GM18867 (cell line): ENCODE data around the gene KCNQ1OT1.

Experiments
- ATAC-seq: cut with Tn5 transposase; IDR thresholded peaks from one replicate; pipeline ENCODE4 v1.9.1; 2021; ENCODE audit warnings: mild to moderate bottlenecking, moderate library complexity; ENCODE audit not compliant: unreplicated experiment

The KCNQ1OT1 gene

DNA sequence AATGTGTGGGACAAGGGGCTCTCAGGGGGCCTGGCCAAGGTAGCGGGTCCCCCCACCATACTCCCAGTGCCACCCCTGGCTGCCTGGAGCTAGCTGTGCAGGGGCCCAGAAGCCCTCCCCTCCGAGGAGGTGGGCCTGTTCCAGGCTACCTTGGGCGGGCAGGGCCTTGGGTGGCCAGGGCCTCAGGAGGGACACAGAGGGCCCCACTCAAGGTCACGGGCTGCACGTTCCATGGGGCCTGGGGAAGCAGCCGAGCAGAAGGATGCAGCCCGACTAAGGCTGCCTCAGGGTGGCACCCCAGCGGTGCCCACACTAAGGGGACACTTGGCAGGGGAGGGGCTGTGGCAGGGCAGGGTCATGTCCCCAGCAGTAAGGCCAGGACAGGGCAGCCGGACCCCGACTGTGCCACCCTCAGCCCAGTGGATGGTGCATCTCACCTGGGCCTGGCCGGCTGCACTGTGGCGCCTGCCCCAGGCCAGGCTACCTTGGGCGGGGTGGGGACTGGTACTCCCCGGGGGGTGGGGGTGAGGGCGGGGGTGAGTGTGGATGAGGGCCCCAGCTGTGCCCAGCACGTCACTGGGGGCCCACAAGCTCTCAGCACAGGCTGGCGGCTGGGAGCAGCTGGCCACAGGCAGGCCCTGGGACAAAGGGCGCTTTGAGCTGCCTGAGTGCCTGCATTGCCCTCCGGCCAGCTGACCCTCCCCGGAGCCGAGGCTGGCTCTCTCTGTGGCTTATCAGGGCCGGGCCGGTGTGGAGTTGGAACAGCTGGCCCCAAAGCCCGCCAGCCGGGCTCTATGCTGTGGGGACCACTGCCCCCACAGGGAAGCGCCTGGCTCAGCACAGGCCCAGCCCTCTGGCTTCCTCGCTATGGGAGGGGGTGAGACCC is 137.9 kb downstream of the KCNQ1OT1 start:
- ATAC-seq, result no peak

DNA sequence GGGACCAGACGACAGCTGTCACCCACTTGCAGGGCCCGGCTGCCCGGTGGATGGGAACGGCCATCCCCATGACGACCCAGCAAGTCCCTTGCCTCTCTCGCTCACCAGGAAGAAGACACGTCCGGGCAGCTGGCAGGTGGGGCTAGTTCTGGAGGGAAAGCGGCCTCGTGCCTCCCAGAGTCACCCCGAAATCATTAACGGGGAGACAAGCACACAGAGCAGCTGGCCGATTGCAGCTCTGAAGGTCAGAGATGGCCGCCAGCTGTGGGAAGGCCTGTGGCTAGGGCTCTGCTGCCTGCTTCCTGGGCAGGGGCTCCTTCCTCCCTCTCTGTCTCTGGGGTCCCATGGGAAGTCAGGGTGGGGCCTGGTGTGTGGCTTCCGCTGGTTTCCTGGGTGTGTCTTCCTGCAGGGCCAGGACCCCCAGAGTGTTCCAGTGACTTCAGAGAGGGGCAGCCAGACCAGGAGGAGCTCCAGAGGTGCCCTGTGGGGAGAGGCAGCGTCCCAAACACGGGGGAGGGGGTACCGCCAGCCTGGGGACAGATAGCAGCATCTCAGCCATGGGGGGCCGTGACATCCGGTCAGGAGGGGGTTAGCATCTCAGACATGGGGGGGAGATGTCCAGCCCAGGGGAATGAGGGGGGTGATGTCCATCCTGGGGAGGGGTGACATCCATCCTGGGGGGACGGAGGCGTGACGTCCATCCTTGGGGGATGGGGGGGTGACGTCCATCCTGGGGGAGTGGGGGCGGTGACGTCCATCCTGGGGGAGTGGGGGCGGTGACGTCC is 140.1 kb downstream of the KCNQ1OT1 start:
- no peak for ATAC-seq

DNA sequence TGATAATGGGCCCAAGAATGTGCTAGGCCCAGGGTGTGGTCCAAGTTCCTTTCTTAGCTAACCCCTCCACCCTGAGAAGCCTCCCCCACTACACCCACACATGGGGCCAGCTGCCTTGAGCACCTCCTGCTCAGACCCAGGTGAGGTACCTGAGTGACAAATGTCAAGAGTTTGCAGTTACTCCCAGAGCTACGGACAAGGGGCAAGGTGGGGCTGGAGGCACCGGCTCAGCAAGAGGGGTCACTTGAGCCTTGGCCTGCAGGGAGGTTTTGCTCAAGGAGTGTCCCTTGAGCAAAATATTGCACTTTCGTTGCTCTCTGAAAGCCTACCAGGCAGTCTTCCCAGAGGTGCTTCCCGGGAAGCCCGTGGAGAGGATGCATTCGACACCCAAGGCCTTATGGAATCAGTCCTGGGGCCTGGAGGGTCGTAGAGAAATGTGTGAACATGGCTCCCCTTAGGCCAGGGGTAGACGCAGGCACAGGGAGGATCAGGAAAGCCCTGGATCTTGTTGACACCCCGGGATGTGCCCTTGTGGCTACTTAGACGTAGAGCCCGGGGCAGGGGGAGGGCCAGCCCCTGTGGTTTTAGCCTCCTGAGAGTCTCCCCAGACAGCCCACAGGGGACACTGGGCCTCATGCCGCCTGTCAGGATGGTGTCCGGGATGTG is 140.8 kb downstream of the KCNQ1OT1 start:
- no peak for ATAC-seq

DNA sequence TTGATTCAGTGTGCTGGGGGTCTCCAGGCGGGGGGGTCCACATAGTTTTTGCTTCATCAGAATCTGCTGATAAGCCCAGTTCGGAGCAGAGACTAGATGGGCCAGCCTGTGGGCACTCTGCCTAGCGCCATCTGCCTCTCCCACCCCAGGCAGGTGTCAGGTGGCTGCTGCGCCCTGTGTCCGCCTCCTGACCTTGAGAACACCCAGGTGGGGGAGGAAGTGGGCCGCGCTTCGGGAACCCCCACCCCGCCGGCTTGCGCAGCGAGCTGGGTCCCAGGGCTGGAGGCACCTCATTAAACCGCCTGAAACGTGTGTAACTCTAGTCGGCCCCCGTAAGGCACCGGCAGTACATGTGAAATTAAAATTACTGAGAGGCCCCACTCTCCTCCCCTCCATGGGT is 141.4 kb downstream of the KCNQ1OT1 start:
- ATAC-seq, result no peak
